ENCODE results near the gene CAMK1D.

The CAMK1D gene

DNA sequence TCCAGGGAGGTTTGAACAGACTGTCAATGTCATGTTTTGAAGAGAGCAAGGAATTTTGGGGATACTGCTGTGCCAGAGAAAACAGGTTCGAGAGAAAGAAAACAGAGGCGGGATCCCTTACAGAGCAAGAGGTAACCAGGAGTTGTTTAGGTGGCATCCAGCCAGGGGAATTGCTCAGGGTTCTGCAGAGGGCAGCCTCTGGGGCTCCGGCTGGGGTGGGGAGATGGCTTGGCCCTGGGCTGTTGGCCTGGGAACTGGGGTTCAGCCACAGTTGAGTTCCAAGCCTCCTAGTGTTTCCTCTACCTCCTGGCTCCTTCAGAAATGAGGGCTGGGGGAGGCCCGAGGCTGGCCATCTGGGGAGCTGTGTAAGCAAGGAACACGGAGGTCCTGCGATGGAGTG is 68.0 kb downstream of the CAMK1D start:
- Histone ChIP-seq H3F3A (ENCODE audit: insufficient read depth, low read length) (no peaks in the 10 kb centered on the region), H3K27me3 (replicated peaks; ENCODE audit: insufficient read depth, low read length) (no peaks in the 10 kb centered on the region), H3K4me3 (ENCODE audit: low read length) (no peak overlapping the region), H3K79me2 (ENCODE audit: low read length) (peaks cover 69% of the 10 kb centered on the region), H3K9ac (ENCODE audit: low read length) (no peak overlapping the region), H4K20me1 (ENCODE audit: insufficient read depth, low read length) (no peaks in the 10 kb centered on the region), H3K9me2 (replicated peaks; ENCODE audit: insufficient read depth, low read length) (no peaks in the 10 kb centered on the region), H2AFZ (ENCODE audit: low read length) (no peak overlapping the region), H3K27ac (ENCODE audit: low read length) (no peak overlapping the region), H3K36me3 (replicated peaks; ENCODE audit: insufficient read depth, low read length) (no peaks in the 10 kb centered on the region), H3K9me3 (replicated peaks; ENCODE audit: insufficient read depth, low read length) (no peaks in the 10 kb centered on the region), H3K4me2 (ENCODE audit: low read depth, low read length) (no peak overlapping the region), H3K4me1 (ENCODE audit: low read length) (no peaks in the 10 kb centered on the region)
- no peak for TF ChIP-seq EZH2 (optimal IDR thresholded peaks at IDR 0.05; ENCODE audit: low read depth, low read length)
- no peak for TF ChIP-seq EZH2phosphoT487 (IDR thresholded peaks at IDR 0.05; ENCODE audit: low read length)
- TF ChIP-seq, protein P1, sequence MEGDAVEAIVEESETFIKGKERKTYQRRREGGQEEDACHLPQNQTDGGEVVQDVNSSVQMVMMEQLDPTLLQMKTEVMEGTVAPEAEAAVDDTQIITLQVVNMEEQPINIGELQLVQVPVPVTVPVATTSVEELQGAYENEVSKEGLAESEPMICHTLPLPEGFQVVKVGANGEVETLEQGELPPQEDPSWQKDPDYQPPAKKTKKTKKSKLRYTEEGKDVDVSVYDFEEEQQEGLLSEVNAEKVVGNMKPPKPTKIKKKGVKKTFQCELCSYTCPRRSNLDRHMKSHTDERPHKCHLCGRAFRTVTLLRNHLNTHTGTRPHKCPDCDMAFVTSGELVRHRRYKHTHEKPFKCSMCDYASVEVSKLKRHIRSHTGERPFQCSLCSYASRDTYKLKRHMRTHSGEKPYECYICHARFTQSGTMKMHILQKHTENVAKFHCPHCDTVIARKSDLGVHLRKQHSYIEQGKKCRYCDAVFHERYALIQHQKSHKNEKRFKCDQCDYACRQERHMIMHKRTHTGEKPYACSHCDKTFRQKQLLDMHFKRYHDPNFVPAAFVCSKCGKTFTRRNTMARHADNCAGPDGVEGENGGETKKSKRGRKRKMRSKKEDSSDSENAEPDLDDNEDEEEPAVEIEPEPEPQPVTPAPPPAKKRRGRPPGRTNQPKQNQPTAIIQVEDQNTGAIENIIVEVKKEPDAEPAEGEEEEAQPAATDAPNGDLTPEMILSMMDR (IDR thresholded peaks at IDR 0.05; ENCODE audit: low read length), result no peak
- DNase-seq, result no peak

DNA sequence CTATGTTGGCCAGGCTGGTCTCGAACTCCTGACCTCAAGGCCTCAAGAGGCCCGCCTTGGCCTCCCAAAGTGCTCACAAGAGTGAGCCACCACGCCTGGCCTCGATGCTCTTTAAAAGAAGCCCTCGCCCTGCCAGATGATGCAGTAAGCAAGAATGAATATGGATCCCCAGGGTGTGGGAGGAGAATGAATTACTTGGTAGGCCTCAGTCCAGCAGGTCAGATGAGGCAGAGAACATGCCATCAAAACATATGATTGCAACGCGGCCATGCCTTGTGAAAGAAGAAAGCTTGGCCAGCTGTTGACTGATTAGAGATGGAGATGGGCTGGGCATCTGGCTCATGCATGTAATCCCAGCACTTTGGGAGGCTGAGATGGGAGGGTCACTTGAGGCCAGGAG is 68.7 kb downstream of the CAMK1D start:
- peaks cover 69% of the 10 kb centered on the region for H3K79me2 ChIP-seq (ENCODE audit: low read length)

DNA sequence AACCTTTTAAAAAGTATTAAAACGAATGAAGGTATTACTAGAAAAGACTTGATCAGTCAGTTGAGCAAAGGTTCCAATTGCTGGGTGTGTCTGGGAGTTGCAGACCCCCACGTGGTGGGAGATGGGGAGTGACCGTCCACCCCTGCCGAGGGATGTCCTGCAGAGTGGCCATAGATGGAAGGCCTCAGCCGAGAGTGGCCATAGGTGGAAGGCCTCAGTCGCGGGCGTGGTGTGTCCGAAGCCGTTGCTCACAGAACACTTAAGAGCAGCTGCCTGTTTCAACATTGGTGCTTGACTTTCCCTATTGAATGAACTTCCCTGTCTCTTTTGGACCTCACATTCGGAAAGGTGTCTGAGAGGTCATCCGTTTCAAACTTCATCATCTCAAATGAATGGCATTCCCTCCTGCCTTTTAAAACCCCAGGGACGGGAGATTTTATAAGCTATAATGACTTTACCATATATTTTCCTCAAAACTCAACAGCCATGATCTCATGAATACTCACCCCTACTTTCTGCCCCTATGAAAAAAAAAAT is 69.4 kb downstream of the CAMK1D start:
- TF ChIP-seq EZH2 (optimal IDR thresholded peaks at IDR 0.05; ENCODE audit: low read depth, low read length) (no peak), EZH2phosphoT487 (IDR thresholded peaks at IDR 0.05; ENCODE audit: low read length) (no peak)
- TF ChIP-seq, protein P1 (IDR thresholded peaks at IDR 0.05; ENCODE audit: low read length), result no peak

More for the DNA sequence above, 68.7 kb downstream of the CAMK1D start:
- no peak for TF ChIP-seq EZH2 (optimal IDR thresholded peaks at IDR 0.05; ENCODE audit: low read depth, low read length)
- no peak for TF ChIP-seq EZH2phosphoT487 (IDR thresholded peaks at IDR 0.05; ENCODE audit: low read length)
- TF ChIP-seq, protein P1 (IDR thresholded peaks at IDR 0.05; ENCODE audit: low read length), result no peak
- Histone ChIP-seq H3K4me2 (ENCODE audit: low read depth, low read length) (no peak overlapping the region), H3K27me3 (replicated peaks; ENCODE audit: insufficient read depth, low read length) (no peaks in the 10 kb centered on the region), H3K9me3 (replicated peaks; ENCODE audit: insufficient read depth, low read length) (no peaks in the 10 kb centered on the region), H2AFZ (ENCODE audit: low read length) (no peak overlapping the region), H3K36me3 (replicated peaks; ENCODE audit: insufficient read depth, low read length) (no peaks in the 10 kb centered on the region), H3F3A (ENCODE audit: insufficient read depth, low read length) (no peaks in the 10 kb centered on the region), H4K20me1 (ENCODE audit: insufficient read depth, low read length) (no peaks in the 10 kb centered on the region), H3K9ac (ENCODE audit: low read length) (no peak overlapping the region), H3K4me1 (ENCODE audit: low read length) (no peaks in the 10 kb centered on the region), H3K4me3 (ENCODE audit: low read length) (no peak overlapping the region), H3K27ac (ENCODE audit: low read length) (no peak overlapping the region), H3K9me2 (replicated peaks; ENCODE audit: insufficient read depth, low read length) (no peaks in the 10 kb centered on the region)
- no peak for DNase-seq

More for the DNA sequence above, 69.4 kb downstream of the CAMK1D start:
- Histone ChIP-seq H3K4me1 (ENCODE audit: low read length) (no peaks in the 10 kb centered on the region), H3F3A (ENCODE audit: insufficient read depth, low read length) (no peaks in the 10 kb centered on the region), H3K4me2 (ENCODE audit: low read depth, low read length) (no peak overlapping the region), H3K27ac (ENCODE audit: low read length) (no peak overlapping the region), H3K9me3 (replicated peaks; ENCODE audit: insufficient read depth, low read length) (no peaks in the 10 kb centered on the region), H3K27me3 (replicated peaks; ENCODE audit: insufficient read depth, low read length) (no peaks in the 10 kb centered on the region), H3K36me3 (replicated peaks; ENCODE audit: insufficient read depth, low read length) (no peaks in the 10 kb centered on the region), H3K9ac (ENCODE audit: low read length) (no peak overlapping the region), H3K4me3 (ENCODE audit: low read length) (no peak overlapping the region), H3K9me2 (replicated peaks; ENCODE audit: insufficient read depth, low read length) (no peaks in the 10 kb centered on the region), H3K79me2 (ENCODE audit: low read length) (peaks cover 69% of the 10 kb centered on the region), H4K20me1 (ENCODE audit: insufficient read depth, low read length) (no peaks in the 10 kb centered on the region), H2AFZ (ENCODE audit: low read length) (no peak overlapping the region)
- no peak for DNase-seq
